NCI-H2107 treated with DMSO at 0.1 percent for 48 hours (cell line): ENCODE data around the gene SMYD3.

Experiments used
- DNase-seq: peaks from one replicate; lab custom pipeline; 2025; ENCODE audit not compliant: unreplicated experiment; lab: John Stamatoyannopoulos, UW

The SMYD3 gene

DNA sequence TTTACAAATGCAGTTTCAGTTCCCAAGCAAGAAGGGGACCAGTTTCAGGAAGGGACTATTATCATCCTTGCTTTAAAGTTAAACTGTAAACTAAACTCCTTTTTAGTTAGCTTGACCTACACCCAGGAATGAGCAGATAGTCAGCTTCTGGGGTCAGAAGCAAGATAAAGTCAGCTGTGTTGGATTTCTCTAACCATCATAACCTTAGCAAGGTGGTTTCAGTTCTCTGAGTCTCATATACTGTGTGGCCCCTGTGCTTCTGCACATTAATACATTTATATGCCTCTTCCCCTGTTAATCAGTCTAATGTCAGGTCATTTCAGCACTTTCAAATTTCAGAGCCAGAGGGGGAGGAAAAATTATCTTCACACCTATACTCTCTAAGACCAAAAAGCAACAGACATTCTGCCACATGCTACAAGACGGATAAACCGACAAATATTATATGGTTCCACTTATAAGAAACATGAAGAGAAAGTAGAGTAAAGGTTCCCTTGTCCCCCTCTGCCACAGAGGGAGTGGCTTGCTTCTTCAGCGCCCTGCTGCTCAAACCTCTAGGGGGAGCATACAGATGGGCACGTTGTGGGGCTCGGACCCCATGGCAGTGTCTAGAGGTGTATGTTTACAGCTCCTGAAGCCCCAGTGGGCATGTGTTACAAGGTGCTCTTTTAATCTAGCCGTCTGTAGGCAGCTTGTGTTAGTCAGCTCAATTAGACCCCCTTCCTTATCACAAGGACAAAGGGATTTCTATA, 89.1 kb downstream of the SMYD3 start:
- no peak for DNase-seq

DNA sequence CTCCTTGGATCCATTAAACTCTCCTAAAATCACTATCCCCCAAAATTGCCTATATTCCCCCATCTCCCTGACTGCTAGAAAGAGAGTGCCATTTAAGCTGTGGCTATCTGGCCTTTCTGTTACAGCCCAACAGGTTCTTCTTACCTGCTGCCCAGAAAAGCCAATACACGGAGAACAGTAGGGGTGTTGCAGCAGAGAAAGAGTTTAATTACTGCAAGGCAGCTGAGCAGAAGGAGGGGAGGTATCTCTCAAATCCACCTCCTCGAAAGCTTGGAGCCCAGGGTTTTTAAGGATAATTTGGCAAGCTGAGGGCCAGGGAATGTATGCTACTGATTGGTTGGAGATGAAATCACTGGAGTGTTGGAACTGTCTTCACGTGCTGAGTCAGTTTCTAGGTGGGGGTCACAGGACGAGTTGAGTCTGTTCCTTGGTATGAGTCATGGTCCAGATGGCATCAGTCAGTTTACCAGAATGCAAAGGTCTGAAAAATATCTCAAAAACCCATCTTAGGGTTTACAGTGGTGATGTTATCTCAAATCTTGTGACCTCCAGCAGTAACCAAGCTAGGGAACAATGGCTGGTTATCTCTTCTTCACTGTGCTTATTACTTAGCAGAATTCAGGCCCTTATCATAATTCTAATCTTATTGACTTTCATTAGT, 89.8 kb downstream of the SMYD3 start:
- DNase-seq = no peak

DNA sequence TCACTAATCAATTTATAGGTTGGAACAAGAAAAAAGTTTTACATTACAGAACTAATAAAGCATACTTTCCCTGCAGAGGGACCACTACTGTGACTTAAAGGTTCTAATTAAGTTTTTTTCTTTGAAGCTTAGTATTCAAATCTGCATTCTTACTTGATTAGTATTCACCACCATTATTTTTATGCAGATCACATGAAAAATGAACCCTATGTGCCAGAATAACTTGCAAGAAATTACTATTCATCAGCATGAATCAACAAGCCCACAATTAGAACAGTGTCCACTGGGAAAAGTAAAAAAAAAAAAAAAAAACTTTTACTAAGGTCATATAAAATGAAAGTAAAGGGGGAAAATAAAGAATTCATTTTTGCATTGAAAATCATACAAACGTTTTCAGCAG, 90.8 kb downstream of the SMYD3 start:
- DNase-seq = no peak

DNA sequence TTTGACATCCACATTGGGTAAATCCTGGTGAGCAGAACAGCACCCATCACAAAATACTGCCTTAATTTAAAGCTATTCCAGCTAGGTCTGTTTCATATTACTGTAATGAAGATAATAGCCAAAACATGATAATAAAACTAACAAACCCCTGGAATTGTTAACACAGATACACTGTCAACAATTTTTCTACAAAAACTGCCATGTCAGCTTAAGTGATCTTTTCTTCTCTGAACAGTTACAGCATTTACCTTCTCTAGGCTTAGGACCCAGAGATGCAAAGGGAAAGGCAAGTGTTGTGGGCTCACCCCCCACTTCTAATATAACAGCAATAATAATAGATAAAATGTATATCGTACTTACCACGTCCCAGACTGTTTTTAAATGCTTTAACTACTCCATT, 92.1 kb downstream of the SMYD3 start:
- DNase-seq = no peak

- no peak for DNase-seq
Observed at GRCh38 chr1:246413430-246413829, 93.6 kb downstream of the SMYD3 start.

GRCh38 chr1:246404078-246404477, 103.0 kb downstream of the SMYD3 start:
- DNase-seq = no peak

DNA sequence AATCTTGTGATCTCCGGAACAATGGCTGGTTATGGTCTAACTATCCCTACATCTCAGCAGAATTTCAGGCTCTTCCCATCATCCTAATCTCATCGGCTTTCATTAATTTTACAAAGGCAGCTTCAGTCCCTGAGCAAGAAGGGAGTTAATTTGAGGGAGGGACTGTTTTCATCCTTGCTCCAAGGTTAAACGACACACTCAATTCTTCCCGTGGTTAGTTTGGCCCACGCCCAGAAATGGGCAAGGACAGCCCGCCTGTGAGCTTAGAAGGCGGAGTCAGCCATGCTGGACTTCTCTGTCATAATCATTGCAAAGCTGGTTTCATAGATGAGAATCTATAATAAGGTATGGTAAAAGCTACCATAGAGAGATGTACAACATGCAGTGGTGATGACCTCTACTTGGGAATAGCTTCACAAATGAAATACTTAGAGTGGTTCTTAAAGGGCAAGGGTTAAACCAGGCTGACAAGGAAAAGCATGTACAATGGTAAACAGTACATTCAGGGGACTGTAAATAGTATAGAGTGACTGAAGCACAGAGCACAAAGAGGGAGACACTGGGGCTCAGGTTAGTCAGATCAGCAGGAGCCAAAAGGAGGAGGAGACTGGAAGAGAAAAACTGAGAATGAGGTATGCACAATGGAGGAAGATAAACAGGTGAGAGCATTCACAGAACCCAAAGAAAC, 108.8 kb downstream of the SMYD3 start:
- no peak for DNase-seq

DNA sequence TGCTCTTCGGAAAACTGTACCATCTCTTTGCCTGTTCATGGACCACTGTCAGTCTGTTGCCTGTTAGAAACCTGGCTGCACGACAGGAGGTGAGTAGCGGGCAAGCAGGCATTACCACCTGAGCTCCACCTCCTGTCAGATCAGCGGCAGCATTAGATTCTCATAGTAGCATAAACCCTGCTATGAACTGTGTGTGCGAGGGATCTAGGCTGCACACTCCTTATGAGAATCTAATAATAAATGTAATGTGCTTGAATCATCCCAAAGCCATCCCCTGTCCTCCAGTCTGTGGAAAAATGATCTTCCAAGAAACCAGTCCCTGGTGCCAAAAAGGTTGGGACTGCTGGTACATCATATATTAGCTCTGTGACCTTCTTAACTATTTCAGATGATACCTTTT, 110.0 kb downstream of the SMYD3 start:
- DNase-seq = no peak

GRCh38 chr1:246396322-246396721, 110.8 kb downstream of the SMYD3 start:
- DNase-seq = no peak

- DNase-seq = no peak
Observed at GRCh38 chr1:246394121-246394520, 113.0 kb downstream of the SMYD3 start.

DNA sequence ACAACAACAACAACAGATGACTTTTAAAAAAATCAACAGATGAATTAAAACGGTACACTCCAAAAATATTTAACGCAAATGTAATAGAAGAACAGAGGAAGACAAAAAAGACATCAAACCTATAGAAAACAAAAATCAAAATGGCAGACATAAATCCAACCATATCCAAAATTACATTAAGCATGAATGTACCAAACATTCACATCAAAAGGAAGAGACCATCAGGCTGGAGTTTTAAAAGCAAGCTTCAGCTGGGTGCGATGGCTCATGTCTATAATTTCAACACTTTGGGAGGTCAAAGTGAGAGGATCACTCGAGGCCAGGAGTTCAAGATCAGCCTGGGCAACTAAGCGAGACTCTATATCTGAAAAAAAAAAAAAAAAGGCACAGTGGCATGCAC, 116.2 kb downstream of the SMYD3 start:
- DNase-seq = no peak

DNA sequence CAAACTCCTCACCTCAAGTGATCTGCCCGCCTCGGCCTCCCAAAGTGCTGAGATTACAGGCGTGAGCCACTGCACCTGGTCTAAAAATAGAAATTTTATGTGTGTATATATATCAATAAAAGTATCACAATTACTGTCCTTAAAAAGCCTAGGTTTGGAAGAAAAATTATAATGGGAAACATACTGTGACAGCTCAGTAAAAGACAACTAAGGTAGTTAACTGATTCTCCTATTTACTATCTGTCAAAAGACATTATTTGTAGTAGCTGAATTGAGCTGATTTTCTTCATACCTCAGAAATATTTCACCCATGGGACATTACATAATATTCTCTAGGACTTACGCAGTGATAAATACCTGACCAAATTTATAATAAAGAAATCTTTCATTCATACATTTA, 122.5 kb downstream of the SMYD3 start:
- no peak for DNase-seq

DNA sequence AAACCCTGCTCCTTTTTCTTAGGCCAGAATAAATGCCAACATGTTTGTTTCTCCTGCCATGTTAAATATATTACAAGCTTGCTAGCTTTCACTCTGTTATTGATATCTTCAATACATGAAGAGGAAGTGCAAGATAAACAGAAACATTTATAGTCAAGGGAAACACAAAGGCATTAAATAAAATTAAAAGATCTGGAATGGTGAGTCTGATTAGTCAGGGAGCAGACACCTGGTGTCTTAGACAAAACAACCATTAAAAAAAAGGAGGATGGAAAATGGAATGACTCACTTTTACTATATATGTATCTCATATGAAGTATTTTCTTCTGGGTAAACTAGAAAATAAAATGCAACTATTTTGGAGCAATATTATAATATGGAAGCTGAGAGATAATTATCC, 123.3 kb downstream of the SMYD3 start:
- no peak for DNase-seq

GRCh38 chr1:246383239-246383589, 123.9 kb downstream of the SMYD3 start:
- no peak for DNase-seq

DNA sequence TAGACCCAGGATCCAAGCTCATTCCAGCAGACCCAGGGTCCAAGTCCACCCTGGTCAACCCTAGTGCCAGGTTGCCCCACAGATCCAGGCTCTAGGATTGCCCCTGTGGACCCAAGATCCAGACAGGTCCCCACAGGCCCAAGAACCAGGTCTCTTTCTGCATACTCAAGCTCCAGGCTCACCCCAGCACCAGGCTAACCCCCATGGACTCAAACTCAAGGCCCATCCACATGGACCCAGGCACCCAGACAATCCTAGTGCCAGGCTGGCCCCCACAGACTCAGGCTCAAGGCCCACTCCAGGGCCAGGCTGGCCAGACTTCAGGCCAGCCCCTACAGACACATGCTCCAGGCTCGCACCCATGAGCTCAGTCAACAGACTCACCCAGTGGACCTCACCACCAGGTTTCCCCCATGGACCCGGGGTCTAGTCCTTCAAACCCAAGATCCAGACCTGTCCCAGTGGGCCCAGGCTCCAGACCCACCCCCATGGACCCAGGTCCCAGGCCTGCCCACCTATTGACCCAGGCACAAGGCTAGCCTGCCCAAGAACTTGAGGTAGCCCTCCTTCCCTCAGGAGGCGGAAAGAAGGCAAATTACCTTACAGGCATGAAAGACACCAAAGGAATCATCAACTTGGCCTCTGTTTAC, 124.4 kb downstream of the SMYD3 start:
- DNase-seq = no peak

GRCh38 chr1:246381452-246381851, 125.6 kb downstream of the SMYD3 start:
- no peak for DNase-seq

GRCh38 chr1:246377625-246378153, 129.4 kb downstream of the SMYD3 start:
- no peak for DNase-seq

DNA sequence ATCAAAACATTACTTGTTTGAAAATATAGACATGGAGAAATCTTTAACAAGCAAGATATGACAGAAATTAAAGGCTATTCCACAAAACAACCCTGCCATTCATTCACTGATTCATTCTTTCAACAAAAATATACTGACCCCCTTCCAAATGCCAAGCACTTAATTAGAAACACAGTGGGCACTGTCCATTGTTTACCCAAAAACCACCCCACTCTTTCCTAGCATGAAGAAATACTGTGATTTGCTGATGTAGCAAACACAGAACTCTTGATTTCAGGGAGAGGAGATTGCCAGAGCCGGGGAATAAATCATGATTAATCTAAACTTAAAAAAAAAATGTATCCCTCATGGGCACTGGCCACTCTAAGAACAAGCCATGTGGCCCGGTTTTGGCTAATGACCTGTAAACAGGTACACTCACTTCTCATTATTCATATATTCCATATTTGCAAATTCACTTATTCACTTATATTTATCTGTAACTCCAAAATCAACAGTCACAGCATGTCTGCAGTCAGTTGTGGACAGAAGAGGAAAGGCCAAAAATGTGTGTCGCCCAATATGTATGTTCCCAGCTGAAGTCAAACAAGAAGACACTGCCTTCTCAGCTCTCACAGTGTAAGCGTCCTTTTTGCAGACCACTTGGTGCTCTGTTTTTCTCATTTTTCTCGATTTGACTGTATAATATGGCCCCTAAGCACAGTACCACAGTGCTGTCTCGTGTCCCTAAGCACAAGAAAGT, 133.1 kb downstream of the SMYD3 start:
- no peak for DNase-seq

DNA sequence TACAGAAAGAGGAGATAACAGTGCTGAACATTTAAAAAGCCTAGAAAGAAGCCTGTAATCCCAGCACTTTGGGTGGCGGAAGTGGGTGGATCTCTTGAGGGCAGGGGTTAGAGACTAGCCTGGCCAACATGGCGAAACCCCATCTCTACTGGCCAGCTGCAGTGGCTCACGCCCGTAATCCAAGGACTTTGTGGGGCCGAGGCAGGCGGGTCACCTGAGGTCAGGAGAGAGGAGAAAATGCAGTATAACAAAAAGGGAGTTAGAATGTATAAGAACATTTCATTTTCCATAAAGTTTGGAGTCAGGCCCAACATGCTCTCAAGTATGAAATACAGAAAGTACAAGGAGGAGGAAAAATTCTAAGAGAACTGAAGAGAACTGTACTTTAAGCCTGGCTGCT, 134.5 kb downstream of the SMYD3 start:
- DNase-seq = no peak

GRCh38 chr1:246367041-246367440, 140.0 kb downstream of the SMYD3 start:
- no peak for DNase-seq

- no peak for DNase-seq
Observed at GRCh38 chr1:246365708-246366107, 141.4 kb downstream of the SMYD3 start.
